ENCODE measurements around the gene CASKIN2.
"Not testable (repeated sequence)": the region's sequence is repeated elsewhere in the genome, so short reads cannot be mapped to it uniquely, and the experiment has no call there.

CASKIN2 gene

DNA sequence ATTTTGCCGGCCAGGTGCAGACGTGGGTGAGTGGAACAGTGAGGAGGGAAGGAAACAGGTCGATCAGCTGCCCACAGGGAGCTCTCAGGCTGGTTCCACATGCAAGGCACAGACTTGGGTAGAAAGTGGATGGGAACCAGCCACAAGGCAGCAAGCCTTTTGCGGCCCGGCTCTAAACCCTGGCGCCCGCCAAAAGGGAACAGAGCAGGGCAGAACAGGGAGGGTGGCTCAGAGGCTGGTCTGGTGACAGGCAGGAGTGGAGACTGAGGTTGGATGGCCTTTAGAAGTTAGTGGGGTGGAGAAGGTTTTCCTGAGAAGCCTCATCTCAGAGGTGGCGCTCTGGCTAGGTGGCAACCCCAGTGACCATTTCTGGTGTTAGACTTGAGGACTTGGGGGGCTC, 20.5 kb upstream of the CASKIN2 start:
- no peak overlapping the region for H3K4me3 ChIP-seq (ENCODE audit: low read length)
- TF ChIP-seq ZNF274 (IDR thresholded peaks at IDR 0.05; ENCODE audit: low read depth, low read length), result no peak

DNA sequence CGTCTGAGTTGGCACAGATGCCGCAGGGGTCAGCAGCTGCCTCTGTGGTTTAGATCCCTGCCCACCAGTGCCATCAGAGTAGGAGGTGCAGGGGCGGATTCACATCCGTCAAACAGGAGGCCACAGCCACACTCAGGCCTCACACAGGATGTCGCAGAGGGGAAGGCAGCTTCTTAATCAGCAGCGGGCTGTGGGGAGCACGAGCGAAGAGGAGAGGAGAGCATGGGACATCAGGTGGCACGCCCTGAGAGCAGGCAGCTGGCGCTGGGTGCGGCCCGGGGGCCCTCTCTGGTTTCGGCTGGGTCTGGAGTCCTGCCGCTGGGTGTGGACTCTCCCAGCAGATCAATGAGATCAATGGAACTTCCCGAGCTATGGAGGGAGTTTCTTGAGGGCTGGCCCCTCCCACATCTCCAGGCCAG, 19.8 kb upstream of the CASKIN2 start:
- TF ChIP-seq ZNF274 (IDR thresholded peaks at IDR 0.05; ENCODE audit: low read depth, low read length), result no peak
- no peak overlapping the region for H3K4me3 ChIP-seq (ENCODE audit: low read length)

DNA sequence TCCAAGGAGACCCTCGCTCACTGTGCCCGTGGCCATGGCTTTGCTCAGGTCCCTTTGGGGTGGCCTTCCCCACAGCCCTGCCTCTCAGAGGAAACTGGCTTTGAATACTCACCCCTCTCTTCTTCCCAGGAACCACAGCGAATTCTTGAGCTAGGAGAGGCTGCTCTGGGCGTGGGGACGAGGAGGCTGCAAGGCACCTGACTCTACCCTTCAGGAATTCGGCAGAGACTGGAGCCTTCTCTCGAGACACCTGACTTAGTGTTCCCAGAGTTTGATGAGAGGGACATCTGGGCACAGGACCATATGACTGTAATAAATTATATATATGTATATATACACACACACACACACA, 16.4 kb upstream of the CASKIN2 start:
- no peak overlapping the region for H3K4me3 ChIP-seq (ENCODE audit: low read length)

DNA sequence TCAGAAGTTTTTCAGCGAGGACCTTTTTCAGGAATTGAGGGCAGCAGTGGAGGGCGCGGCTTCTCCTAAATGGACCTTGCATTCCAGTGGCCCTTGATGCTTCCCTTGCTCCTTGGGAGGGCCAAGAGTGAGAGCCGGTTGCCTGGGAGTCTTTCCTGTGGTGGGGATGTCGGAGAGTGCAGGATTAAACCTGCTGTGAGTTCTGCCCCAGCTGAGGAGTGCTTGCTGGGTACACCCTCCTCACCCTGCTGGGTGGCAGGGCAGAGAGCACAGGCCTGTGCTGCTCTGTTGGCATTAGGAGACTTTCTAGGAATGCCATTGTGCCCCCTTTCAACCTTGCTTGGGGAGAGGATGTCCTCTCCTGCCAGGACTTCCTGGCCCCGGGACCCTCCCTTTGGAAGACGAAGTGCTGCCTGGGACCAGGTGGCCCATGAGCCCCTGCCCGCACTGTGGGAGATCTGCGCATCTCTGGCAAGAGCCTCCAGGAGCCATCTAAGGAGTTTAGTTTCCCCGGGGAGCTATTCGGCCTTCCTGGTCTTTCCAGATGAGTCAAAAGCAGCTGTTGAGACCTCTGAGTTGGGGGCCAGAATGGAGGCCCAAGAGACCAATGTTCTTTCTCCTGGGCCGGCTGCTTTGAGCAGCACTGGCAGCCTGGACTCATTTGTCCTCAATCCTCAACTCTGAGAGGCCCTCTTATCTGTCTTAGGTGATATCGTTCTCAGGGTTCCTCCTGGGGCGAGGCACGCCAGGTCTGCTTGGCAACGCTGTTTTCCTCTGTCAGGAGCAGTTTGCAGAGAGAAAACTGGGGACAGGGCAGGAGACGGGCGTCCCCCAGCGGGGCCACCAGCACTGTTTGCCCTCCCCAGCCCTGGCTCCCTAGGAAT, 15.7 kb upstream of the CASKIN2 start:
- no peak overlapping the region for H3K4me3 ChIP-seq (ENCODE audit: low read length)
- no peak for TF ChIP-seq ZNF274 (IDR thresholded peaks at IDR 0.05; ENCODE audit: low read depth, low read length)

More for the DNA sequence above, 16.4 kb upstream of the CASKIN2 start:
- TF ChIP-seq ZNF274 (IDR thresholded peaks at IDR 0.05; ENCODE audit: low read depth, low read length), result no peak

DNA sequence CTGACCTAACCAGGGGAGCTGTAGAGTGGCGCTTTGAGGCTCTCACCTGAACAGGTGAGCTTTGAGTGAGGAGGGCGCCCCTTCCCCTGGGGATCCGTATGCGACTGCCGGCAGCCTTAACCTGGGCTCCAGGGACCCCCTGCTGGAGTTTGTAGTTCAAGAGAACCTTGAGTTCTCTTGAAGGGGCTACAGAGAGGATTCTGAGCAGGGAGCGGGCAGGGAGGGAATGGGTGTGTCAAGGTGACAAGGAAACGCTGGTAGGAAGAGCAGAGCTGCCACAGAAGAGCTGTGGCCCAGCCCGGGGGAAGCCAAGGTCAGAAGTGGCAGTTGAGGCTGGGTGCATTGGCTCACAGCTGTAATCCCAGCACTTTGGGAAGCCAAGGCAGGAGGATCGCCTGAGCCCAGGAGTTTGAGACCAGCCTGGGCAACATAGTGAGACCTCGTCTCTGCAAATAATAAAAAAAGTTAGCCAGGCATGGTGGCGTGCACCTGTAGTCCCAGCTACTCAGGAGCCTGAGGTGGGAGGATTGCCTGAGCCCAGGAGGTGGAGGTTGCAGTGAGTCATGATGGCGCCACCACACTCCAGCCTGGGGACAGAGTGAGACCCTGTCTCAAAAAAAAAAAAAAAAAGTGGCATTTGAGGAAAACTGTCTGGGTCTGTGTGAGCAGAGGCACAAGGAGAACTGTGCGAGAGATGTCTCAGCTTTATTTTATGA, 11.4 kb upstream of the CASKIN2 start:
- no peak for TF ChIP-seq ZNF274 (IDR thresholded peaks at IDR 0.05; ENCODE audit: low read depth, low read length)
- H3K4me3 ChIP-seq (ENCODE audit: low read length), result no peak overlapping the region; the same call in 1 of the 2 replicates

DNA sequence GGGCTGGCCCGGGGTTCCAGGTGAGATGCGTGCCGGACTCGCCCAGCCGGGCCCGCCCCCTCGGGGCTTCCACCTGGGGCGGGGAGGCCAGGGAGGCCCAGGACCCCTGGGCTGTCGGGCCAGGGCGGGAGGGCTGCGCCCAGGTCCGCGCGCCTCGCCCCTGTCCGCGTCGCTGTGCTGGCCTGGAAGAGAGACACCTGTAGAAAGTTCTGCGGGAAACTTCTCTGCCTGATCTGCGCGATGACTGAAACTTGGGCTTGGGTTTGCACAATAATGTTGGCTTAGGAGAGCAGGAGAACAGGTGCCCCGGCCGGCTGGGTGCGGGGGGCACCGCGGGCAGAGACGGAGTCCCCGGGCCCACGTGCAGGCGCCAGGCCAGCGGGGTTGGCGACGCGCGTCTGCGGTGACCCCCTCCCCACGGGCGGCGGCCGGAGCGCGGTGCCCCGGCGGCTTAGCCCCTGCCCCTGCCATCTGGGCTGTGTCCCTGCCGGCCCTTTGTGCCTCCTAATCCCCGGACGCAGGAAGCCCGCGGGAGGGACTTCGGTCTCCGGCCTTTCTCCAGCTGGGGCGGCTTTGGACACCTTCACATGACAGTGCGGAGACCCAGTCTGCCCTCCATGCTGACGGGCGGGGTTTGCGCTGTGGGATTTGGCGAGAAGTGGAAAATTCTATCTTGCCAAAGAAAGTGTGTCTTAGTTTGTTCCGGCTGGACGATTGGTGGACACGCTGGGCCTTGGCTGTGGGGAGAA, 10.6 kb upstream of the CASKIN2 start:
- peak overlapping the region; percentile 62; the same call in 1 of the 2 replicates for H3K4me3 ChIP-seq (ENCODE audit: low read length)
- TF ChIP-seq ZNF274 (IDR thresholded peaks at IDR 0.05; ENCODE audit: low read depth, low read length), result no peak

DNA sequence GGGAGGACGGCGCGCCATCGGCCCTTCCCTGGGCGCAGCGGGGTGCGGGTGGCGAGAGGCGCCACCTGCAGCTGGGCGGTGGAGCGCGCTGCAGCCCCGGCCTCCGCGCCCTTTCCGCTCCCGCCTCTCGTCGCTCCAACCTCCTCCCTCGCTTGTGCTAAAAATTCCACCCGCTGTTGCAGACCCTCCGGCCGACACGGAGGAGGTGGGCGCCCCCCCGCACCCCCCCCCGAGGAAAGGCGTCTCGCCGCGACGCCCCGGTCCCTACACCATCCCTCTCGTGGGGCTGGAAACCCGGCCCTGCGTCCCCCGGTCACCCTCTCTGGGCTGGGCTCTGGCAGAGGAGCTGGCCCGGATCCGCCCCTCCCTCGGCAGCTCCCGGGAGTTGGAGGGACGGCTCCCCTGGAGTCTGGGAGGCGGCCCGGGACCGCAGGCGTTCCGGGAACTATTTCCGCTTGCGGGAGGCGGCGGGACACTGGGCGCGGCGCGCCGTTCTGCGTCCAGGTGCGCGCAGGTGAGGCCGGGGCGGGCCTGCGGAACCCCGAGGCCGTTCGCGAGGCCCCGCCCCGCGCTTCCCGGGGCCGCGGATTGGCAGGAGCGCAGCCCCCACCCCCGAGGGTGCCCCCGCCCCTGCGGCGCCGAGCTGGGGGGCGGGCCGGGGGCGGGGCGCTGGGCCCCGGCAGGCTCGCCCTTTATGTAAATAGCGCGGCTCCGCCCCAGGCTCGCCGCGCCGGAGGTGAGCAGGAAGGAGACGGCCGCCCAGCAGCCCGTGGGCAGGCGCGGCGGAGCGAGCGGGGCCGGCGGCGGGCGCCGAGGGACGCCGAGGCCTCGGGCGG, 9.9 kb upstream of the CASKIN2 start, which contains the start of gene LLGL2:
Gene LLGL2 (plus strand): TSS at position 728 of the 836 bp plus-strand sequence. CDS start 17,730 bp downstream, outside the sequence.
- TF ChIP-seq ZNF274 (IDR thresholded peaks at IDR 0.05; ENCODE audit: low read depth, low read length), result no peak
- peak within 1 kb of the TSS; percentile 62; the same call in 1 of the 2 replicates for H3K4me3 ChIP-seq (ENCODE audit: low read length)

DNA sequence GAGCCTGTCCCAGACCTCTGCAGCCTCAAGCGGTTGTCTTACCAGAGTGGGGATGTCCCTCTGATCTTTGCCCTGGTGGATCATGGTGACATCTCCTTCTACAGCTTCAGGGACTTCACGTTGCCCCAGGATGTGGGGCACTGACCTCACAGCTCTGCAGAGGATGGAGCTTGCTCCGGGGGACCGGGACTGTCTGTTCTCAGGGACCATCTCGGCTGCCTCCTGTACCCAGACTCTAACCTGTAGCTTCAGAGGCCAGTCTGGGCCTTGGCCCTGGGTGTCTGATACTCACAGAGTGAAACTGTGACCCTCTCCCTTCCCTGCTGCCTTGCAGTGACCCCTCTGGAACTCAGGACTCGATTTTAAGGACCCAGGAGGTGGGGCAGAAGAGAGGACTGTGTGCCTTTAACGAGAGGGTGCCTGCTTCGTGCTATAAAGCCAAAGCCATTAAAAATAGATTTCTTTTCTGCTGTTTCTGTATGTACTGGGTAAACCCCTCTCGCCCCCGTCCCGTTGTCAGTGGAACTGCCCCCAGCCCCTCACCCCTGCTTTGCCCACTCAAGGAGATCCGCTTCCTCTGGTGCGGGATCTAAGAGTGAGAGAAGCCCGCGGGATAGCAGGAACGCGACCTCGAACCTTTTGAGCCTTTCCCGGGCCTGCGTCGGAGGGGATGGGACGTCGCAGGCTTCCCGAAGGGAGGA, 9.1 kb upstream of the CASKIN2 start:
- TF ChIP-seq ZNF274 (IDR thresholded peaks at IDR 0.05; ENCODE audit: low read depth, low read length), result no peak
- no peak overlapping the region; the same call in 1 of the 2 replicates for H3K4me3 ChIP-seq (ENCODE audit: low read length)

DNA sequence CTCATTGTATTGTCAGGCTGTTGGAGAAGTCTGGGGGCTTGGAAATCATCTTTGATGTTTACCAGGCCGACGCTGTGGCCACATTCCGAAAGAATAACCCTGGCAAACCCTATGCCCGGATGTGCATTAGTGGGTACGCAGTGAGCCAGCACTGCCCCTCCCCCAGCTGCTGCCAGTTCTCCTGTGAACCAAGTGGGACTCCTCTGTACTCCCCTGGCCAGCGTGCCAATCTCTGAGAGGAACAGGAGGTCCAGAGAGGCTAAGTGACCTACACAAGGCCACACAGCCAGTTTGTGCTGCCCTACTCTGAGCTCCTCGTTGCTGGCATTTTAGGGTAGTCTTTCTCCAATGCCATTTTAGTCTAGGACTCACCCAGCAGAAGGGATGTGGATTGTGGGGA, 8.3 kb upstream of the CASKIN2 start:
- no peak for TF ChIP-seq ZNF274 (IDR thresholded peaks at IDR 0.05; ENCODE audit: low read depth, low read length)
- H3K4me3 ChIP-seq (ENCODE audit: low read length), result no peak overlapping the region

DNA sequence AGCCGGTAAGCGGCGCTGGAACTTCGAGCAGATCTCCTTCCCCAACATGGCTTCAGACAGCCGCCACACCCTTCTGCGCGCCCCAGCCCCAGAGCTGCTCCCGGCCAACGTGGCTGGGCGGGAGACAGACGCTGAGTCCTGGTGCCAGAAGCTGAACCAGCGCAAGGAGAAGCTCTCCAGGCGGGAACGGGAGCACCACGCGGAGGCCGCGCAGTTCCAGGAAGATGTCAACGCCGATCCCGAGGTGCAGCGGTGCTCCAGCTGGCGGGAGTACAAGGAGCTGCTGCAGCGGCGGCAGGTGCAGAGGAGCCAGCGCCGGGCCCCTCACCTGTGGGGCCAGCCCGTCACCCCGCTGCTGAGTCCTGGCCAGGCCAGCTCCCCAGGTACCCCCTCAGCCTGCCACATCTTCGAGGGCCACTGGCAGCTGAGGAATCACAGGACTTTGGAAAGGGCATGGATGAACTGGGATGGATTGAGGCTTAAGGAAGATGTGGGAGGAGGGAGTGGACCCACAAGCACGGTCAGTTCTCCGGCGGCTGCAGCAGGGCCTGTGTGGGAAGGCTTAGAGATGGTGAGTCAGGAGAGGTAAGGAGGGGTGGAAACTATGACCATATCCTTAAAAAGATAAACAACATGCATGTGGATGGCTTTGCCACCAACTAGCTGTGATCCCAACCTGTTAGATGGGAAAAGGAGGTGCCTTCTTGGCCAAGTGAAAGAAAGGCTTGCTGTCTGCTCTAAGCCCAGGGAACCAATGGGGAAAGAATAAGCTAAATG, 6.8 kb upstream of the CASKIN2 start:
- H3K4me3 ChIP-seq (ENCODE audit: low read length), result no peak overlapping the region
- no peak for TF ChIP-seq ZNF274 (IDR thresholded peaks at IDR 0.05; ENCODE audit: low read depth, low read length)

DNA sequence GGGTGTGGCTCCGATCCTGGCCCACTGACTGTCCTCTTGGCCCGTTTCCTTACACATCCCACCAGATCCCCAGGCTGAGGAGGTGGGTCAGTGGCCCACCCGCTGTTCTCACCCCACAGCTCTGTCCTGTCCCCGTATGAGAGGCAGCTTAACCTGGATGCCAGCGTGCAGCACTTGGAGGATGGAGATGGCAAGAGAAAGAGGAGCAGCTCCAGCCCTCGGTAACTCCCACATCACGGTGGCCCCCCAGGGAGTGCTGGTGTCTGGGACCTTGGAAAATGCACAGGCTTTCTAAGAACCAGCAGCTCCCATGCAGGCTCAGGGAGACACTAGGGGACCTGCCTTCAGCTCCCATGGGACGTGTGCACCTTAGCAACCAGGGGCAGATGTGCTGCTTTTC, 6.0 kb upstream of the CASKIN2 start:
- no peak for TF ChIP-seq ZNF274 (IDR thresholded peaks at IDR 0.05; ENCODE audit: low read depth, low read length)
- H3K4me3 ChIP-seq (ENCODE audit: low read length), result no peak overlapping the region

DNA sequence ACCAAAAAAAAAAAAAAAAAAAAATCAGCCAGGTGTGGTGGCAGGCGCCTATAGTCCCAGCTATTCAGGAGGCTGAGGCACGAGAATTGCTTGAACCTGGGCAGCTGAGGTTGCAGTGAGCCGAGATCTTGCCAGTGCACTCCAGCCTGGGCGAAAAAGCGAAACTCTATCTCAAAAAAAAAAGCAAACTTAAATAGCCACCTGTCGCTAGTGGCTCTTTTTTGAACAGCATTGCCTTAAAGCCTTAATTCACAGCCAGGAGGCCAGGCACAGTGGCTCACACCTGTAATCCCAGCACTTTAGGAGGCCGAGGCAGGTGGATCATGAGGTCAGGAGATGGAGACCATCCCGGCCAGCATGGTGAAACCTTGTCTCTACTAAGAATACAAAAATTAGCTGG, 5.1 kb upstream of the CASKIN2 start:
- not testable (repeated sequence) for H3K4me3 ChIP-seq (ENCODE audit: low read length)
